Endothelial cell of umbilical vein (primary cell): ENCODE data around the gene RIC8A. TPM values are rescaled to one million over a fixed set of nuclear protein-coding genes. Genes with fewer than 3 reads are reported as not detected.

Experiments
- BruUV-seq: library from RNA; stranded (reverse); fragments of 400-500 nt; replicated peaks from 2 replicates; lab custom pipeline; 2021; lab: Mats Ljungman, UMichigan
- CTCF ChIA-PET: fragments of 300-600, 350-600 bp; sonication (Branson Sonifier 250); formaldehyde crosslinking; loops from one replicate; lab custom pipeline; 2021; ENCODE audit warnings: antibody characterized with exemption, inconsistent platforms; lab: Charles Lee
- POLR2A ChIA-PET: fragments of 300-600, 350-600 bp; sonication (Branson Sonifier 250); formaldehyde crosslinking; loops from one replicate; lab custom pipeline; 2021; ENCODE audit warnings: antibody characterized with exemption, inconsistent platforms; lab: Charles Lee
- DNase-seq: peaks from one replicate; pipeline ENCODE4 v3.0.0-alpha.2; 2011; ENCODE audit warnings: low read depth, low spot score
- FAIRE-seq: peaks from 2 replicates; lab custom pipeline; 2011; peaks lifted over from hg19 to GRCh38; lab: Jason Lieb, UNC
- H2AFZ ChIP-seq: 2 replicates; pipeline ENCODE4 v1.6.0; 2012; ENCODE audit warnings: low read depth, low read length, control low read depth, inconsistent platforms
- H3K27ac ChIP-seq: 2 replicates; pipeline ENCODE4 v1.5.1; 2011; ENCODE audit warnings: low read depth, mild to moderate bottlenecking, control low read depth, low read length, moderate library complexity; ENCODE audit not compliant: insufficient read depth
- H3K27me3 ChIP-seq, 2 experiments: 2 replicates each; pipeline versions ENCODE4 v1.6.0 to v1.6.1; 2011; ENCODE audit warnings: low read length in 2 of 2, mixed read lengths in 1 of 2; ENCODE audit not compliant: control insufficient read depth in 2 of 2, insufficient read depth in 2 of 2
- H3K36me3 ChIP-seq, 2 experiments: 2 replicates in 1 of 2; 3 replicates in 1 of 2; pipeline ENCODE4 v1.5.1; 2011; ENCODE audit warnings: low read length in 2 of 2, mild to moderate bottlenecking in 1 of 2, moderate library complexity in 1 of 2; ENCODE audit not compliant: control insufficient read depth in 2 of 2, insufficient read depth in 2 of 2; ENCODE audit errors: extremely low read depth in 1 of 2
- H3K4me1 ChIP-seq: 3 replicates; pipeline ENCODE4 v1.5.1; 2011; ENCODE audit warnings: mild to moderate bottlenecking, low read length; ENCODE audit not compliant: control insufficient read depth, insufficient read depth; ENCODE audit errors: extremely low read depth
- H3K4me2 ChIP-seq: 2 replicates; pipeline ENCODE4 v1.6.1; 2011; ENCODE audit warnings: low read length, control low read depth, mixed read lengths; ENCODE audit not compliant: insufficient read depth
- H3K4me3 ChIP-seq, 3 experiments: fragments of 200-600 bp in 1 of 3; sonication (generic), shearing (Covaris generic) in 1 of 3; replicated peaks in 1 of 3; 2 replicates each; pipeline ENCODE4 v1.5.1; 2011 to 2016; ENCODE audit warnings: control low read depth in 3 of 3, low read length in 3 of 3, mild to moderate bottlenecking in 2 of 3, inconsistent platforms in 1 of 3, low read depth in 1 of 3, moderate library complexity in 1 of 3; ENCODE audit not compliant: insufficient read depth in 1 of 3
- H3K79me2 ChIP-seq: 2 replicates; pipeline ENCODE4 v1.6.0; 2012; ENCODE audit warnings: low read length, inconsistent platforms; ENCODE audit not compliant: control insufficient read depth, insufficient read depth
- H3K9ac ChIP-seq: replicated peaks from 2 replicates; pipeline ENCODE3; 2011; ENCODE audit warnings: low read length, control low read depth; ENCODE audit not compliant: insufficient read depth; ENCODE audit errors: extremely low read depth
- H3K9me1 ChIP-seq: replicated peaks from 3 replicates; pipeline ENCODE4 v1.6.0; 2011; ENCODE audit warnings: mild to moderate bottlenecking, low read length; ENCODE audit not compliant: control insufficient read depth, insufficient read depth; ENCODE audit errors: extremely low read depth
- H3K9me3 ChIP-seq: replicated peaks from 2 replicates; pipeline ENCODE4 v1.5.1; 2012; ENCODE audit warnings: low read length, inconsistent platforms; ENCODE audit not compliant: control insufficient read depth, insufficient read depth
- H4K20me1 ChIP-seq: replicated peaks from 2 replicates; pipeline ENCODE3; 2011; ENCODE audit warnings: mild to moderate bottlenecking, low read length; ENCODE audit not compliant: control insufficient read depth, insufficient read depth; ENCODE audit errors: extremely low read depth
- CTCF ChIP-seq, 2 donors: IDR thresholded peaks; 1 replicate in 1 of 2; 2 replicates in 1 of 2; pipeline ENCODE4 v1.5.1; 2011; ENCODE audit warnings: low read length in 2 of 2, mild to moderate bottlenecking in 2 of 2, moderate library complexity in 2 of 2, control low read depth in 1 of 2, inconsistent platforms in 1 of 2, low read depth in 1 of 2; ENCODE audit not compliant: insufficient read depth in 1 of 2; ENCODE audit errors: extremely low read depth in 1 of 2
- EZH2 ChIP-seq: IDR thresholded peaks from 2 replicates; pipeline ENCODE4 v1.6.1; 2012; ENCODE audit warnings: borderline replicate concordance, low read depth, mild to moderate bottlenecking, moderate library complexity, low read length, inconsistent platforms; ENCODE audit not compliant: severe bottlenecking
- FOS ChIP-seq: IDR thresholded peaks from 2 replicates; pipeline ENCODE4 v1.6.1; 2011; ENCODE audit warnings: mild to moderate bottlenecking, low read length, moderate library complexity, borderline replicate concordance; ENCODE audit not compliant: insufficient read depth
- GATA2 ChIP-seq: IDR thresholded peaks from 2 replicates; pipeline ENCODE4 v1.7.0; 2011; ENCODE audit warnings: low read depth, mild to moderate bottlenecking, moderate library complexity, mixed read lengths, low read length; ENCODE audit not compliant: insufficient read length, insufficient read depth
- JUN ChIP-seq: IDR thresholded peaks from 2 replicates; pipeline ENCODE4 v1.6.1; 2011; ENCODE audit warnings: borderline replicate concordance, low read depth; ENCODE audit not compliant: insufficient read length, insufficient read depth
- MYC ChIP-seq: IDR thresholded peaks from one replicate; pipeline ENCODE4 v1.6.1; 2011; ENCODE audit warnings: mild to moderate bottlenecking, low read depth, low read length
- POLR2A ChIP-seq: IDR thresholded peaks from 2 replicates; pipeline ENCODE4 v1.6.1; 2012; ENCODE audit warnings: low read depth, mild to moderate bottlenecking, control low read depth, low read length
- POLR2AphosphoS5 ChIP-seq: IDR thresholded peaks from 2 replicates; pipeline ENCODE4 v1.6.1; 2012; ENCODE audit warnings: low read depth, mild to moderate bottlenecking, control low read depth, low read length, moderate library complexity; ENCODE audit not compliant: insufficient read depth
- dilution Hi-C: fragments of 300-500 bp; cut with MboI; formaldehyde crosslinking; loops from one replicate; pipeline ENCODE4 v1.15.0; 2019; ENCODE audit warnings: low sequenced_read_pairs; ENCODE audit not compliant: extremely low pct_ligation_motif_present
- intact Hi-C: fragments of 100-400 bp; cut with micrococcal nuclease; formaldehyde crosslinking; loops from one replicate; pipeline ENCODE4 v1.10.0; 2022
- polyA plus RNA-seq, 4 experiments: library from polyadenylated mRNA; depleted of rRNA in 3 of 4; stranded (reverse) in 3 of 4; unstranded in 1 of 4; fragments of >200 nt; gene quantifications; 2 replicates each; pipeline versions ENCODE4 v1.2.1 to v1.2.3, GENCODE V29; 2011 to 2012; ENCODE audit warnings: missing spikeins in 1 of 4
- total RNA-seq: library from RNA; stranded (reverse); gene quantifications from 2 replicates; pipeline ENCODE4 v1.2.3, GENCODE V29; 2021
- TF ChIP-seq, protein P1 (sequence below): IDR thresholded peaks from 2 replicates; pipeline ENCODE4 v1.6.1; 2011; ENCODE audit not compliant: insufficient read depth, insufficient read length

The RIC8A gene
- total and polyA plus RNA-seq, 2 donors (not counting 3 experiments of a cell fraction or from before 2014, with no cell fraction given), result 112 to 143 TPM

DNA sequence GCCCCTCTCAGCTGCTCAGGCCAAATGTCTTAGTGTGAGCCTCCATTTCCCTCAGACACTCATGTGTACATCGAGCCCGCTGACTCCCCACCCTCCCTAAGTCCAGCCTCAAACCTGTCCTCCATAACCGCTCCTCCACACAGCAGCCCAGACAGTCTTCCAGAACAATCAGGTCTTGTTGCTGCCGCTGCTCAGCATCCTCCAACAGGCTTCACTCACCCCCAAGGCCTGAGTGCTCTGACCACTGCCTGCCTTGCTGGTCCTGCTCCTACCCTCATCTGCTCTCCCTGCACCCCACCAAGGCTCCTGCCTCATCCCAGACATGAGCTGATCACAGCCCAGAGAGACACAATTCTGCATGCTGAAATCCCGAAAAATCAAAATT is 46.4 kb downstream of the RIC8A start:
- intact Hi-C loops, result loop anchor here (5.0 kb wide), 1 partner anchor 193 kb away; no protein-coding TSS in a partner anchor
- Histone ChIP-seq H3K9me3 (no peaks in the 10 kb centered on the region), H3K9ac (no peak overlapping the region), H3K27me3 (no peaks in the 10 kb centered on the region), H4K20me1 (no peaks in the 10 kb centered on the region), H3K36me3 (peaks cover 14 to 30% of the 10 kb centered on the region in 2 experiments), H3K4me3 (no peak overlapping the region), H2AFZ (no peak overlapping the region), H3K4me1 (no peaks in the 10 kb centered on the region), H3K27ac (no peak overlapping the region), H3K4me2 (no peak overlapping the region), H3K9me1 (no peaks in the 10 kb centered on the region), H3K79me2 (no peaks in the 10 kb centered on the region)
- POLR2A ChIA-PET, result no interaction called here
- no TSS peak for BruUV-seq
- TF ChIP-seq MYC (no peak), CTCF (IDR thresholded peaks at IDR 0.05; ENCODE audit: extremely low read depth in 1 of 2, insufficient read depth in 1 of 2, low read depth in 1 of 2, low read length in 2 of 2) (no peak), POLR2AphosphoS5 (no peak), JUN (no peak), FOS (no peak), GATA2 (no peak), POLR2A (no peak), EZH2 (no peak)
- TF ChIP-seq, protein P1, sequence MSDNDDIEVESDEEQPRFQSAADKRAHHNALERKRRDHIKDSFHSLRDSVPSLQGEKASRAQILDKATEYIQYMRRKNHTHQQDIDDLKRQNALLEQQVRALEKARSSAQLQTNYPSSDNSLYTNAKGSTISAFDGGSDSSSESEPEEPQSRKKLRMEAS, result no peak
- dilution Hi-C loops, result no loop called here
- FAIRE-seq (no peak), DNase-seq (no peak)
- CTCF ChIA-PET, result no interaction called here
